HepG2 (cell line): ENCODE data around the gene TTC29. TPM values are rescaled to one million over a fixed set of nuclear protein-coding genes. Genes with fewer than 3 reads are reported as not detected.

ENCODE experiments used
- ATAC-seq: fragments of 200-7000 bp; cut with Tn5 transposase; 3 replicates; pipeline ENCODE4 v1.9.1; 2020; ENCODE audit warnings: mild to moderate bottlenecking, moderate library complexity
- Bru-seq: library from RNA; stranded (reverse); fragments of 400-500 nt; gene quantifications from one replicate; lab custom pipeline; 2021; lab: Mats Ljungman, UMichigan
- BruChase-seq, 2 experiments: library from RNA; stranded (reverse); fragments of 400-500 nt; gene quantifications; one replicate each; lab custom pipeline; 2021; lab: Mats Ljungman, UMichigan
- BruUV-seq: library from RNA; stranded (reverse); fragments of 400-500 nt; replicated peaks from 2 replicates; lab custom pipeline; 2021; lab: Mats Ljungman, UMichigan
- CTCF ChIA-PET: fragments of 300-600 bp; formaldehyde crosslinking; extraction: SDS; loops from one replicate; lab custom pipeline; 2021; ENCODE audit warnings: low total read pairs, inconsistent platforms, low intra/inter-chr PET ratio; lab: Yijun Ruan, JAX
- POLR2A ChIA-PET: fragments of 350-600 bp; sonication (Branson Sonifier 250); formaldehyde crosslinking; loops from one replicate; lab custom pipeline; 2020; ENCODE audit warnings: antibody characterized with exemption, inconsistent platforms; lab: Yijun Ruan, JAX
- DNase-seq: peaks from one replicate; pipeline ENCODE4 v3.0.0-alpha.2; 2015; ENCODE audit warnings: low spot score
- FAIRE-seq: peaks from 3 replicates; lab custom pipeline; 2011; peaks lifted over from hg19 to GRCh38; lab: Jason Lieb, UNC
- H2AFZ ChIP-seq: one replicate; pipeline ENCODE4 v1.6.1; 2011; ENCODE audit warnings: low read length, inconsistent platforms
- H3K27ac ChIP-seq: fragments of 300-600 bp; 3 replicates; pipeline ENCODE4 v1.8.0; 2011; ENCODE audit warnings: mixed run types, mild to moderate bottlenecking, mixed read lengths, low read length, inconsistent platforms; ENCODE audit not compliant: insufficient read depth; ENCODE audit errors: extremely low read length
- H3K27me3 ChIP-seq, 2 experiments: fragments of 200-600 bp in 1 of 2; 2 replicates in 1 of 2; 3 replicates in 1 of 2; pipeline versions ENCODE4 v1.6.0 to v1.8.0; 2011; ENCODE audit warnings: low read length in 2 of 2, mild to moderate bottlenecking in 2 of 2, moderate library complexity in 2 of 2, inconsistent platforms in 1 of 2; ENCODE audit not compliant: insufficient read depth in 2 of 2, control insufficient read depth in 1 of 2
- H3K36me3 ChIP-seq, 2 experiments: fragments of 200-600 bp in 1 of 2; replicated peaks in 1 of 2; 2 replicates in 1 of 2; 3 replicates in 1 of 2; pipeline versions ENCODE4 v1.5.1 to v1.8.0; 2011; ENCODE audit warnings: low read length in 2 of 2, inconsistent platforms in 1 of 2; ENCODE audit not compliant: insufficient read depth in 2 of 2, control insufficient read depth in 1 of 2
- H3K4me1 ChIP-seq: 2 replicates; pipeline ENCODE4 v1.5.1; 2012; ENCODE audit warnings: low read length, inconsistent platforms; ENCODE audit not compliant: insufficient read depth
- H3K4me2 ChIP-seq: 2 replicates; pipeline ENCODE4 v1.6.0; 2011; ENCODE audit warnings: low read depth, low read length, inconsistent platforms
- H3K4me3 ChIP-seq, 3 experiments: fragments of 200-600 bp in 1 of 3; sonication (generic), shearing (Covaris generic) in 1 of 3; replicated peaks in 1 of 3; 2 replicates each; pipeline ENCODE4 v1.5.1; 2011 to 2016; ENCODE audit warnings: low read length in 3 of 3, inconsistent platforms in 2 of 3, low read depth in 2 of 3, mild to moderate bottlenecking in 2 of 3, control low read depth in 1 of 3, mixed read lengths in 1 of 3; ENCODE audit not compliant: insufficient read depth in 1 of 3
- H3K79me2 ChIP-seq: one replicate; pipeline ENCODE4 v1.6.1; 2011; ENCODE audit warnings: low read length, inconsistent platforms; ENCODE audit not compliant: insufficient read depth
- H3K9ac ChIP-seq: 2 replicates; pipeline ENCODE4 v1.6.0; 2011; ENCODE audit warnings: mild to moderate bottlenecking, low read depth, low read length, inconsistent platforms; ENCODE audit not compliant: insufficient read depth
- H3K9me3 ChIP-seq: 2 replicates; pipeline ENCODE4 v1.5.1; 2012; ENCODE audit warnings: mild to moderate bottlenecking, low read length
- H4K20me1 ChIP-seq: 2 replicates; pipeline ENCODE4 v1.6.0; 2011; ENCODE audit warnings: inconsistent platforms, mild to moderate bottlenecking, low read length, moderate library complexity; ENCODE audit not compliant: insufficient read depth
- BRD4 ChIP-seq: sonication (generic); formaldehyde crosslinking; IDR thresholded peaks from 2 replicates; pipeline ENCODE4 v1.4.0; 2020; ENCODE audit warnings: missing genetic modification reagents
- CEBPG ChIP-seq: IDR thresholded peaks from 2 replicates; pipeline ENCODE4 v1.6.1; 2016
- GABPB1 ChIP-seq: IDR thresholded peaks from 2 replicates; pipeline ENCODE4 v1.6.1; 2016; ENCODE audit warnings: mild to moderate bottlenecking, missing genetic modification reagents, moderate library complexity, missing compliant biosample characterization
- GATA4 ChIP-seq: sonication (generic); IDR thresholded peaks from 2 replicates; pipeline ENCODE4 v1.6.1; 2016; ENCODE audit warnings: antibody characterized with exemption, low read depth, borderline replicate concordance
- GPN1 ChIP-seq: sonication (generic); formaldehyde crosslinking; IDR thresholded peaks from 2 replicates; pipeline ENCODE4 v1.5.1; 2020; ENCODE audit warnings: missing genetic modification reagents, borderline replicate concordance
- HNRNPH1 ChIP-seq: fragments of 200-400 bp; formaldehyde crosslinking; optimal IDR thresholded peaks from 2 replicates; pipeline ENCODE3; 2017; ENCODE audit warnings: mild to moderate bottlenecking, low read depth, low read length
- MXI1 ChIP-seq: IDR thresholded peaks from 3 replicates; pipeline ENCODE4 v1.6.1; 2012; ENCODE audit warnings: low read depth, low read length, inconsistent platforms, borderline replicate concordance
- RFX1 ChIP-seq: fragments of 450-650 bp; IDR thresholded peaks from 2 replicates; pipeline ENCODE4 v1.6.1; 2017
- RFX3 ChIP-seq: IDR thresholded peaks from 2 replicates; pipeline ENCODE4 v1.6.1; 2016; ENCODE audit warnings: missing biosample characterization, missing genetic modification reagents
- SAP130 ChIP-seq: IDR thresholded peaks from 2 replicates; pipeline ENCODE4 v1.6.1; 2016; ENCODE audit warnings: low read depth
- ZNF263 ChIP-seq: sonication (generic); formaldehyde crosslinking; IDR thresholded peaks from 2 replicates; pipeline ENCODE4 v1.4.0; 2020; ENCODE audit warnings: missing genetic modification reagents
- ZNF33A ChIP-seq: sonication (generic); formaldehyde crosslinking; IDR thresholded peaks from 2 replicates; pipeline ENCODE4 v1.5.1; 2020; ENCODE audit warnings: missing genetic modification reagents, mild to moderate bottlenecking, moderate library complexity, borderline replicate concordance
- ZNF792 ChIP-seq: IDR thresholded peaks from 2 replicates; pipeline ENCODE4 v1.6.1; 2016
- ZNF841 ChIP-seq: sonication (generic); formaldehyde crosslinking; IDR thresholded peaks from 2 replicates; pipeline ENCODE4 v1.8.1; 2023; ENCODE audit warnings: missing genetic modification reagents, borderline replicate concordance
- ZSCAN29 ChIP-seq: sonication (generic); formaldehyde crosslinking; conservative IDR thresholded peaks from 2 replicates; pipeline ENCODE4 v1.4.0; 2020; ENCODE audit warnings: mild to moderate bottlenecking, missing genetic modification reagents
- WGBS: methylation state at CpG from one replicate; pipeline ENCODE4 v1.1.6; 2017; ENCODE audit warnings: low lambda C conversion rate; 5-methylcytosine and 5-hydroxymethylcytosine counted together
- in situ Hi-C: cut with HindIII; loops from 2 replicates; pipeline ENCODE4 v1.10.0; 2017; ENCODE audit warnings: low pct_unique_long_range_greater_than_20kb; ENCODE audit not compliant: extremely low pct_ligation_motif_present
- intact Hi-C: fragments of 100-400 bp; cut with micrococcal nuclease; formaldehyde crosslinking; loops from one replicate; pipeline ENCODE4 v1.10.0; 2022; ENCODE audit not compliant: unreplicated experiment
- long read RNA-seq, 2 experiments: library from RNA in 1 of 2; library from polyadenylated mRNA in 1 of 2; stranded (forward) in 1 of 2; unstranded in 1 of 2; transcript quantifications; one replicate each; pipeline ENCODE4 v2.0.0, GENCODE V29; 2019 to 2022
- polyA minus RNA-seq, 3 experiments: library from RNA; depleted of rRNA, polyadenylated mRNA; stranded (reverse); fragments of >200 nt; gene quantifications; 2 replicates each; pipeline ENCODE4 v1.2.3, GENCODE V29; 2011; ENCODE audit warnings: low replicate concordance in 1 of 3
- polyA plus RNA-seq, 8 experiments: library from polyadenylated mRNA; depleted of rRNA in 3 of 8; stranded (reverse) in 7 of 8; unstranded in 1 of 8; fragments of >200 nt; fragmentation: Illumina TruSeq in 4 of 8; extraction: Trizol in 4 of 8; gene quantifications; 2 replicates each; pipeline versions ENCODE4 v1.2.1 to v1.2.3, GENCODE V29; 2011 to 2016; ENCODE audit warnings: low read depth in 4 of 8, missing spikeins in 1 of 8, mixed read lengths in 1 of 8; ENCODE audit not compliant: insufficient read depth in 1 of 8
- total RNA-seq, 5 experiments: library from RNA; depleted of rRNA; stranded (reverse); fragments of >200 nt; fragmentation: Illumina TruSeq; extraction: Trizol; gene quantifications; 2 replicates each; pipeline ENCODE4 v1.2.3, GENCODE V29; 2016; ENCODE audit warnings: low read depth in 1 of 5
- TF ChIP-seq, protein P1 (sequence below): fragments of 450-650 bp; IDR thresholded peaks from 2 replicates; pipeline ENCODE4 v1.6.1; 2017

Gene TTC29, protein sequence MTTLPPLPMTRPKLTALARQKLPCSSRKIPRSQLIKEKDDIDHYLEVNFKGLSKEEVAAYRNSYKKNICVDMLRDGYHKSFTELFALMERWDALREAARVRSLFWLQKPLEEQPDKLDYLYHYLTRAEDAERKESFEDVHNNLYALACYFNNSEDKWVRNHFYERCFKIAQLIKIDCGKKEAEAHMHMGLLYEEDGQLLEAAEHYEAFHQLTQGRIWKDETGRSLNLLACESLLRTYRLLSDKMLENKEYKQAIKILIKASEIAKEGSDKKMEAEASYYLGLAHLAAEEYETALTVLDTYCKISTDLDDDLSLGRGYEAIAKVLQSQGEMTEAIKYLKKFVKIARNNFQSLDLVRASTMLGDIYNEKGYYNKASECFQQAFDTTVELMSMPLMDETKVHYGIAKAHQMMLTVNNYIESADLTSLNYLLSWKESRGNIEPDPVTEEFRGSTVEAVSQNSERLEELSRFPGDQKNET
- total RNA-seq (2016; rRNA removed; fragmentation: Illumina TruSeq; extraction: Trizol) (not detected in 2 replicates), polyA plus RNA-seq (2011; rRNA removed) (not detected in 2 replicates), polyA minus RNA-seq (2011; rRNA and poly(A)+ RNA removed; ENCODE audit: low replicate concordance) (not detected in 2 replicates), Bru-seq, nascent RNA (percentile 1 among the genes with signal in this experiment), BruChase-seq, experiment 1, labeled RNA remaining after a 6-hour chase (percentile 1 among the genes with signal in this experiment), BruChase-seq, experiment 2, labeled RNA remaining after a 2-hour chase (not detected)
- not detected in 2 replicates for total RNA-seq (2016; cell fraction: cytosol; rRNA removed; fragmentation: Illumina TruSeq; extraction: Trizol; ENCODE audit: low read depth)
- total RNA-seq (2016; cell fraction: insoluble cytoplasmic fraction; rRNA removed; fragmentation: Illumina TruSeq; extraction: Trizol), result not detected in 2 replicates
- not detected in 2 replicates for total RNA-seq (2016; cell fraction: membrane; rRNA removed; fragmentation: Illumina TruSeq; extraction: Trizol)
- not detected in 2 replicates for total RNA-seq (2016; cell fraction: nucleus; rRNA removed; fragmentation: Illumina TruSeq; extraction: Trizol)
- polyA plus RNA-seq (2011; cell fraction: cytosol; rRNA removed), result not detected in 2 replicates
- polyA plus RNA-seq (2011; cell fraction: nucleus; rRNA removed), result not detected in 2 replicates
- not detected in 2 replicates for polyA plus RNA-seq (2012)
- polyA plus RNA-seq (2016; cell fraction: cytosol; fragmentation: Illumina TruSeq; extraction: Trizol; ENCODE audit: low read depth), result not detected in 2 replicates
- not detected in 2 replicates for polyA plus RNA-seq (2016; cell fraction: insoluble cytoplasmic fraction; fragmentation: Illumina TruSeq; extraction: Trizol; ENCODE audit: low read depth)
- not detected in 2 replicates for polyA plus RNA-seq (2016; cell fraction: membrane; fragmentation: Illumina TruSeq; extraction: Trizol; ENCODE audit: low read depth)
- polyA plus RNA-seq (2016; cell fraction: nucleus; fragmentation: Illumina TruSeq; extraction: Trizol; ENCODE audit: insufficient read depth, low read depth), result not detected in 2 replicates
- polyA minus RNA-seq (2011; cell fraction: cytosol; rRNA and poly(A)+ RNA removed), result not detected in 2 replicates
- polyA minus RNA-seq (2011; cell fraction: nucleus; rRNA and poly(A)+ RNA removed), result not detected in 2 replicates
- long read RNA-seq, experiment 1, result 0 reads
- long read RNA-seq, experiment 2, result 0 reads

DNA sequence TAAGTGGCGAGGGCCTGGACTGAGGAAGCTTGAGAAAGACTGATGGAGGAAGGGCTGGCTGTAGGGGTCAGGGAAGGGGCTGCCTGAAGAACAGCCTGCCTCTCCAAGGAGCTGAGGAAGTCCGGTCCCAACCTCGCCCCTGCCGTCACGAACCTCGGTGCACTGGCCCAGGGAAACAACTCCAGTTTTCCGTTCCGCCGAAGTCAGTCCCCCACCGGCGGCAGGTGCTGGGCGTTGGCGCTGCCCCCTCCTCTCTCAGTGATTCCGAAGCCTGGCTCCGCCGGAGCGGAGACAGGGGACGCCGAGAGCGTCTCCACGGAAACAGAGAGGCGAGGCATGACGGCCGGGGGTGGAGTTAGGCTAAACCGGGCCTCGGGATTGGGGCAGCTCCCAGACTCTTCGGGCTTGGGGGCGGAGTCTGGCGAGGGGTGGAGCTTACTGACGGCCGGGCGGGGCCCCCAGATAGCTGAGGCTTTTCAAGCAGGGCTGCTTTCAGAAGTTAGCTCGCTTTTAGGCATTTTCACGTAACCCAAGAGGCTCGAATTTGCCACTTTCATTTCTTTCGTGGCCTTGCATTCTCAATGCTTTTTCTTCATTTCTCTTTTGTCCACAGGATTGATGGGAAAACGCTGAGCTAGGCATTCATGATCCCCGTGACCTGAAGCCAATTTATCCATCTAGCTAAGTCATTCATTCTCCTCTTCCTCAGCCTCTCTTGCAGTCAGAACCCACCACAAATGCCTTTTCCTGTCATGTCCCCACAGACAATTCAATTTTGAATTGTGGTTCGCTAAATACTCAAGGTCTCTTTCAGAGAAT lies at the start of gene TTC29:
Gene TTC29, minus strand, starts transcription at position 309 of the 819 bp plus-strand sequence. CDS start 5,969 bp downstream, outside the sequence.
- peaks cover 0 to 11% of the 10 kb centered on the region in 2 experiments; a peak in 3 of 5 replicates for H3K27me3 ChIP-seq
- TF ChIP-seq SAP130 (CRISPR knock-in tag) (peak; percentile 54), ZNF792 (no peak), GPN1 (no peak), ZSCAN29 (CRISPR knock-in tag) (no peak), MXI1 (peak; percentile 48; the same call in 1 of the 3 replicates), GATA4 (no peak), ZNF841 (CRISPR knock-in tag) (no peak), RFX3 (CRISPR knock-in tag) (0 out of 2 replicates have a peak, but pooled peaks have one; percentile 36), HNRNPH1 (no peak), ZNF33A (CRISPR knock-in tag) (no peak), GABPB1 (CRISPR knock-in tag) (peak; percentile 51; the same call in 1 of the 2 replicates), RFX1 (0 out of 2 replicates have a peak, but pooled peaks have one; percentile 18), BRD4 (no peak), ZNF263 (CRISPR knock-in tag) (no peak), CEBPG (CRISPR knock-in tag) (no peak)
- TF ChIP-seq, protein P1, sequence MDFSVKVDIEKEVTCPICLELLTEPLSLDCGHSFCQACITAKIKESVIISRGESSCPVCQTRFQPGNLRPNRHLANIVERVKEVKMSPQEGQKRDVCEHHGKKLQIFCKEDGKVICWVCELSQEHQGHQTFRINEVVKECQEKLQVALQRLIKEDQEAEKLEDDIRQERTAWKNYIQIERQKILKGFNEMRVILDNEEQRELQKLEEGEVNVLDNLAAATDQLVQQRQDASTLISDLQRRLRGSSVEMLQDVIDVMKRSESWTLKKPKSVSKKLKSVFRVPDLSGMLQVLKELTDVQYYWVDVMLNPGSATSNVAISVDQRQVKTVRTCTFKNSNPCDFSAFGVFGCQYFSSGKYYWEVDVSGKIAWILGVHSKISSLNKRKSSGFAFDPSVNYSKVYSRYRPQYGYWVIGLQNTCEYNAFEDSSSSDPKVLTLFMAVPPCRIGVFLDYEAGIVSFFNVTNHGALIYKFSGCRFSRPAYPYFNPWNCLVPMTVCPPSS, result no peak

More for the DNA sequence above, at the start of gene TTC29:
- H3K4me3 ChIP-seq, result peak within 1 kb of the TSS; percentile 19 to 57 (median 33); a peak in 5 of 6 replicates
- no peaks in the 10 kb centered on the region for H3K9me3 ChIP-seq
- CTCF ChIA-PET, result no interaction called here
- H3K4me1 ChIP-seq, result peaks cover 7% of the 10 kb centered on the region
- H2AFZ ChIP-seq, result peak within 1 kb of the TSS; percentile 46
- in situ Hi-C loops, result no loop called here
- H3K36me3 ChIP-seq, result no peaks in the 10 kb centered on the region
- 2% methylated on average over 13 of the region's 39 CpGs for WGBS
- intact Hi-C loops, result no loop called here
- DNase-seq (peak; percentile 57), FAIRE-seq (no peak), ATAC-seq (peak; percentile 100)
- no TSS peak for BruUV-seq
- H3K27ac ChIP-seq, result no peak within 1 kb of the TSS
- H4K20me1 ChIP-seq, result no peaks in the 10 kb centered on the region
- no peaks in the 10 kb centered on the region for H3K79me2 ChIP-seq
- H3K9ac ChIP-seq, result 0 out of 2 replicates have a peak within 1 kb of the TSS, but pooled peaks have one; percentile 13
- H3K4me2 ChIP-seq, result peak within 1 kb of the TSS; percentile 78
- POLR2A ChIA-PET, result no interaction called here
